Endothelial cell of umbilical vein (primary cell): ENCODE results near the gene ADCY9.

ENCODE experiments used
- CTCF ChIP-seq, 2 donors: IDR thresholded peaks; 1 replicate in 1 of 2; 2 replicates in 1 of 2; pipeline ENCODE4 v1.5.1; 2011; ENCODE audit warnings: low read length in 2 of 2, mild to moderate bottlenecking in 2 of 2, moderate library complexity in 2 of 2, control low read depth in 1 of 2, inconsistent platforms in 1 of 2, low read depth in 1 of 2; ENCODE audit not compliant: insufficient read depth in 1 of 2; ENCODE audit errors: extremely low read depth in 1 of 2
- EZH2 ChIP-seq: IDR thresholded peaks from 2 replicates; pipeline ENCODE4 v1.6.1; 2012; ENCODE audit warnings: borderline replicate concordance, low read depth, mild to moderate bottlenecking, moderate library complexity, low read length, inconsistent platforms; ENCODE audit not compliant: severe bottlenecking
- FOS ChIP-seq: IDR thresholded peaks from 2 replicates; pipeline ENCODE4 v1.6.1; 2011; ENCODE audit warnings: mild to moderate bottlenecking, low read length, moderate library complexity, borderline replicate concordance; ENCODE audit not compliant: insufficient read depth
- GATA2 ChIP-seq: IDR thresholded peaks from 2 replicates; pipeline ENCODE4 v1.7.0; 2011; ENCODE audit warnings: low read depth, mild to moderate bottlenecking, moderate library complexity, mixed read lengths, low read length; ENCODE audit not compliant: insufficient read length, insufficient read depth
- JUN ChIP-seq: IDR thresholded peaks from 2 replicates; pipeline ENCODE4 v1.6.1; 2011; ENCODE audit warnings: borderline replicate concordance, low read depth; ENCODE audit not compliant: insufficient read length, insufficient read depth
- MAX ChIP-seq: IDR thresholded peaks from 2 replicates; pipeline ENCODE4 v1.6.1; 2011; ENCODE audit not compliant: insufficient read depth, insufficient read length
- MYC ChIP-seq: IDR thresholded peaks from one replicate; pipeline ENCODE4 v1.6.1; 2011; ENCODE audit warnings: mild to moderate bottlenecking, low read depth, low read length
- POLR2A ChIP-seq: IDR thresholded peaks from 2 replicates; pipeline ENCODE4 v1.6.1; 2012; ENCODE audit warnings: low read depth, mild to moderate bottlenecking, control low read depth, low read length
- POLR2AphosphoS5 ChIP-seq: IDR thresholded peaks from 2 replicates; pipeline ENCODE4 v1.6.1; 2012; ENCODE audit warnings: low read depth, mild to moderate bottlenecking, control low read depth, low read length, moderate library complexity; ENCODE audit not compliant: insufficient read depth

GRCh38 chr16:4103745-4104144 lies 12.5 kb downstream of the ADCY9 start:
- no peak for TF ChIP-seq CTCF (IDR thresholded peaks at IDR 0.05; ENCODE audit: extremely low read depth in 1 of 2, insufficient read depth in 1 of 2, low read depth in 1 of 2, low read length in 2 of 2)
- TF ChIP-seq JUN: no peak
- TF ChIP-seq MYC: no peak
- no peak for TF ChIP-seq FOS
- no peak for TF ChIP-seq POLR2A
- no peak for TF ChIP-seq EZH2
- no peak for TF ChIP-seq POLR2AphosphoS5
- TF ChIP-seq MAX: no peak
- TF ChIP-seq GATA2: no peak
